GM06990 (cell line): ENCODE data around the gene AHCYL2.
A peak's percentile ranks its signal among the peaks of the same experiment; 100 is the strongest.

Source experiments
- DNase-seq: peaks from one replicate; pipeline ENCODE4 v3.0.0-alpha.2; 2011; ENCODE audit not compliant: insufficient read length; ENCODE audit errors: extremely low read depth
- H3K27me3 ChIP-seq: replicated peaks from 2 replicates; pipeline ENCODE4 v1.6.0; 2011; ENCODE audit warnings: low read length; ENCODE audit not compliant: control insufficient read depth, insufficient read depth
- H3K36me3 ChIP-seq: 2 replicates; pipeline ENCODE4 v1.5.1; 2011; ENCODE audit warnings: low read length; ENCODE audit not compliant: control insufficient read depth, insufficient read depth
- H3K4me3 ChIP-seq: replicated peaks from 2 replicates; pipeline ENCODE4 v1.5.1; 2011; ENCODE audit warnings: low read depth, mild to moderate bottlenecking, control low read depth, low read length
- TF ChIP-seq, protein P1 (sequence below): IDR thresholded peaks from 2 replicates; pipeline ENCODE4 v1.5.1; 2011; ENCODE audit warnings: low read length, control low read depth, mild to moderate bottlenecking, inconsistent platforms; ENCODE audit not compliant: insufficient read depth, poor library complexity, severe bottlenecking

AHCYL2 gene

DNA sequence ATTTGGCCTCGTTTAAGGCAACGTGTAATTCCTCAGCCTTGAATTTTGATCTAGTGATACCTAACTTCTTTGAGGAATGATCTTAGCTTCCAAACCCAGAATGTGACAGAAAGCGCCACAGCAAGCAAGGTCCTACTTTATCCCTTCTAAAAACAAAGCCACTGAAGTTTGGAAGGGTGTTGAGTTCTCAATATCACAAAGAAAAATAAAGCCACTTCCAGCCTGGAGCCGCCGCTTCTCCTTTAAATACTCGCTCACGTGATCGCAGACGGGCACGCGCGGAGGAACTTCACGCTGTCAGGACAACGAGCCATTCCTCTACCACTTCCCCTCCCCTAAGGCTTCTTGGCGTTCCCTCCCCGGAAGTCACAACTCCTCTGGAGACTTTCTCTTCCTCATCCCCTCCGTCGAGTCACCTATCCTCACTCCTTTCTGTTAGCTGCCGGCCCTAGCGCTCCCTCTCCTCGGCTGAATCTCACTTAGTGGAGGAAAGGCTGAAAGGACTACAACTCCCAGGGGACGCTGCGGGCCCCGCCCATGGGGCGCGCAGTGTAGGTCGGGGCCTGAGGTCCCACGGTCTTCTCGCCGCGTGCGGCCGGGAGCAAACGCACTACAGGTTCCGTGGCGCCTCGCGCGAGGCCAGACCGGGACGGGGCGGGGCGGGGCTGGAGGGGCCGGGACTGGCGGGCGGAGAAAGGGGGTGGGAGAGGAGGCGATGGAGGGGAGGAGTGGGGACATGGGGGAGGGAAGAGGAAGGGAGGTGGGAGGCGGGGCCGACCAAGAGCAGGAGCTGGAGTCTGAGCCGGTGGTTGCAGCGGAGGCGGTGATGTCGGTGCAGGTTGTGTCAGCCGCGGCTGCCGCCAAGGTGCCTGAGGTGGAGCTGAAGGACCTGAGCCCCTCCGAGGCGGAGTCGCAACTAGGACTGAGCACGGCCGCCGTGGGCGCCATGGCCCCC lies at the start of gene AHCYL2:
Gene AHCYL2 (plus strand): TSS at position 780 of the 955 bp plus-strand sequence.
- Histone ChIP-seq H3K36me3 (no peaks in the 10 kb centered on the region), H3K4me3 (peak within 1 kb of the TSS; percentile 72), H3K27me3 (no peaks in the 10 kb centered on the region)
- TF ChIP-seq, protein P1, sequence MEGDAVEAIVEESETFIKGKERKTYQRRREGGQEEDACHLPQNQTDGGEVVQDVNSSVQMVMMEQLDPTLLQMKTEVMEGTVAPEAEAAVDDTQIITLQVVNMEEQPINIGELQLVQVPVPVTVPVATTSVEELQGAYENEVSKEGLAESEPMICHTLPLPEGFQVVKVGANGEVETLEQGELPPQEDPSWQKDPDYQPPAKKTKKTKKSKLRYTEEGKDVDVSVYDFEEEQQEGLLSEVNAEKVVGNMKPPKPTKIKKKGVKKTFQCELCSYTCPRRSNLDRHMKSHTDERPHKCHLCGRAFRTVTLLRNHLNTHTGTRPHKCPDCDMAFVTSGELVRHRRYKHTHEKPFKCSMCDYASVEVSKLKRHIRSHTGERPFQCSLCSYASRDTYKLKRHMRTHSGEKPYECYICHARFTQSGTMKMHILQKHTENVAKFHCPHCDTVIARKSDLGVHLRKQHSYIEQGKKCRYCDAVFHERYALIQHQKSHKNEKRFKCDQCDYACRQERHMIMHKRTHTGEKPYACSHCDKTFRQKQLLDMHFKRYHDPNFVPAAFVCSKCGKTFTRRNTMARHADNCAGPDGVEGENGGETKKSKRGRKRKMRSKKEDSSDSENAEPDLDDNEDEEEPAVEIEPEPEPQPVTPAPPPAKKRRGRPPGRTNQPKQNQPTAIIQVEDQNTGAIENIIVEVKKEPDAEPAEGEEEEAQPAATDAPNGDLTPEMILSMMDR, result no peak
- peak; percentile 99 for DNase-seq

DNA sequence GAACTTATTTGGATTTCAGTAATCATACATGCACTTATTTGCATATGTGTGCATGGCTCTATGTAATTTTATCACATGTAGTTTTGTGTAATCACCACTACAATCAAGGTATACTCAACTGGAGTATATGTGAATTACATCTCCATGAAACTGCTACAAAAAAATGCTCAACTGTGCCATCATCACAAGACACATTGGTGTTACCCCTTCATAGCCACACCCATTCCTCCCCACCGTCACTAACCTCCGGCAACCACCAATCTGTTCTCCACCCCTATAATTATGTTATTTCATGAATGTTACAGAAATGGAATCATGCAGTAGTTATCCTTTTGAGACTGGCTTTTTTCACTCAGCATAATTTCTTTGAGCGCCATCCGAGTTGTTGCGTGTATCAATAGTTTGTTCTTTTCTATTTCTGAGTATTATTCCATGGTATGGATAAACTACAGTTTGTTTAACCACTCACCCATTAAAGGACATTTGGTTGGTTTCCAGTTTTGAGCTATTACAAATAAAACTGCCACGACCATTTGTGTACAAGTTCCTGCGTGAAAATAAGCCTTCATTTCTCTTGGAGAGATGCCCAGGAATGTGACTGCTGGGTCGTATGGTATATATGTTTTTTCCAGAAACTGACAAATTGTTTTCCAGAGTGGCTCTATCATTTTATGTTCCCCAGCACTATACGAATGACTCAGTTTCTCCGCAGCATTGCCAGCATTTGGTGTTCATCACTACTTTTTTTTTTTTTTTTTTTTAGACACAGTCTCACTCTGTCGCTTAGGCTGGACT lies 47.7 kb upstream of the AHCYL2 start:
- H3K27me3 ChIP-seq, result no peaks in the 10 kb centered on the region
- H3K36me3 ChIP-seq, result no peaks in the 10 kb centered on the region
- H3K4me3 ChIP-seq, result no peak overlapping the region
- TF ChIP-seq, protein P1, result no peak
- DNase-seq, result no peak

DNA sequence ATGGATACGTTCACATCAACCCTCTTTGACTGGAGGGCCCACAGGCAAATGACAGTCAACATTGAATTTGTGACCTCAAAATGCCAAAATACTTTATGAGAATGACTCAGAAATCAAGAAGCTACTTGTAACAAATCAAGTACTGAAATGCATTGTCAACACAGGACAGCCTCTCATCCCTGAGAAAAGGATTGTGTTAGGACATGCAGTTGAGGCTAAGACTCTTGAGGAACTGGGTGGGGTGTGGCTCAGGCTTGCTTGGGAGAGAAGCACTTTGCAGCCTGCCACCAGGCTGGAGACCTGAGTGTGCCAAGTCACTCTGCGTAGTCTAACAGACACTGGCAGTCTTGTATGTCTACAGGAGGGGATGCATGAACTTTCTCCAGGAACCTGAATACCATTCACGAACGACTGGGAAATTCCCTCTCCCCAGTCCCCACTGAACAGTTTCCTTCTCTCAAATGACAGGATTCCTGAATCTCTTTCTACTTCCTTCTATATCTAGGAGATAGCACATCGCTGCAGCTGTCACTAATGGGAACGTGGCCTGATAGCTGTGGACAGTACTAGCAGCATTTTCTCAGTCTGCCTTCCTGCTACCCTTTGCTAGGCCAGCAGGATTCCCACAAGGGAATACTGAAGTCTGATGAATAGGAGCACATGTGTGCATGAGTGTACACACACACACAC lies 39.7 kb upstream of the AHCYL2 start:
- Histone ChIP-seq H3K27me3 (no peaks in the 10 kb centered on the region), H3K36me3 (no peaks in the 10 kb centered on the region), H3K4me3 (no peak overlapping the region)
- no peak for DNase-seq
- TF ChIP-seq, protein P1, result no peak

DNA sequence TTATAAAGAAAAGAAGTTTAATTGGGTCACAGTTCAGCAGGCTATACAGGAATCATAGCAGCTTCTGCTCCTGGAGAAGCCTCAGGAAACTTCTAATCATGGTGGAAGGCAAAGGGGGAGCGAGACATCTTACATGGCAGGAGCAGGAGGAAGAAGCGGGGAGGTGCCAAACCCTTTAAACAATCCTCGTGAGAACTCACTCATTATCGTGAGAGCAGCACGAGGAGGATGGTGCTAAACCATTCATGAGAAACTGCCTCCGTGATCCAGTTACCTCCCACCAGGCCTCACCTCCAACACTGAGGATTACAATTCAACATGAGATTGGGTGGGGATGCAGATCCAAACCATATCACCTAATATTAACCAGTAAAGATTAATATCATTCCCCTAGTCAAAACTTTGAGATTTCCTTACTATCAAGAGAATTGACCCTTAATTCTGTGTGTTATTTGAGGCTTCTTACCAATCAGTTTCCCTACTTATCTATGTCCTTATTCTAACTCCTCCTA lies 38.0 kb upstream of the AHCYL2 start:
- Histone ChIP-seq H3K36me3 (no peaks in the 10 kb centered on the region), H3K4me3 (no peak overlapping the region), H3K27me3 (no peaks in the 10 kb centered on the region)
- TF ChIP-seq, protein P1, result no peak
- DNase-seq, result no peak

DNA sequence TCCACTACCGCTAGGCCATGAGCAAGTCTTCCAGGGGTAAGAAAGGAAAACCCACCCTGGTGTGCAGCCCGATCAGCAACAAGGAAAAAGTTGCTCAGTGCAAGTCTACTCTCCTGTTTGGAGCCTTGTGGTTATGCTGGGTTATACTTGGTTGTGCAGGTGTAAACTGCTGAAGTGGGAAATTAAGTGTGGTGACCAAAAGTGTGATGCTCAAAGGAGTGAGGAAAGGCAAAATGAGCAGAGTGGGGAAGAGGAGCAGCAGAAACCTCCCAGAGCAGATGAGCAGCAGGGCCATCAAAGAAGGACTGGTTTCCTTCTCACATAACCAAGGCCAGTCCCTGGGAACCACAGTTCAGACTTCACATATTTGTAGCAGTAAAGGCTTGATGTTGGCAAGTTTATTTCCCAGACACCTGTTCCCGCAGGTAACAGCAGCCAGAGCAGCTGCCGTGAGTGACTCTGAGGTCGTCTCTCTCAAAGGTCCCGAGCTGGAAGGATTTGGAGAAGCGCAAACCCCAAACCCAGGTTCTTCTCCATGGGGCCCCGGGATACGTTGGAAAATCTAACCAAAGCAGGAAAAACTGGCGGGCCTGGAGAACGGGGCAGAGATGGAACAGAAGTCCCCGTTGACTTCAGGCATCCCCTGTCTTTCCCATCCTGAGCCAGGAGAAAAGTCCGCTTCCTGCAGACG lies 37.0 kb upstream of the AHCYL2 start:
- H3K4me3 ChIP-seq, result peak overlapping the region; percentile 60

More for the DNA sequence above, 37.0 kb upstream of the AHCYL2 start:
- DNase-seq, result no peak
- TF ChIP-seq, protein P1, result no peak
- H3K36me3 ChIP-seq, result no peaks in the 10 kb centered on the region
- no peaks in the 10 kb centered on the region; the same call in 1 of the 2 replicates for H3K27me3 ChIP-seq
